GM18520 (cell line): ENCODE data around the gene C17orf58.
"Not testable (repeated sequence)": the region's sequence is repeated elsewhere in the genome, so short reads cannot be mapped to it uniquely, and the experiment has no call there.

Source experiments
- ATAC-seq: cut with Tn5 transposase; IDR thresholded peaks from one replicate; pipeline ENCODE4 v1.9.1; 2021; ENCODE audit not compliant: unreplicated experiment

Gene C17orf58

DNA sequence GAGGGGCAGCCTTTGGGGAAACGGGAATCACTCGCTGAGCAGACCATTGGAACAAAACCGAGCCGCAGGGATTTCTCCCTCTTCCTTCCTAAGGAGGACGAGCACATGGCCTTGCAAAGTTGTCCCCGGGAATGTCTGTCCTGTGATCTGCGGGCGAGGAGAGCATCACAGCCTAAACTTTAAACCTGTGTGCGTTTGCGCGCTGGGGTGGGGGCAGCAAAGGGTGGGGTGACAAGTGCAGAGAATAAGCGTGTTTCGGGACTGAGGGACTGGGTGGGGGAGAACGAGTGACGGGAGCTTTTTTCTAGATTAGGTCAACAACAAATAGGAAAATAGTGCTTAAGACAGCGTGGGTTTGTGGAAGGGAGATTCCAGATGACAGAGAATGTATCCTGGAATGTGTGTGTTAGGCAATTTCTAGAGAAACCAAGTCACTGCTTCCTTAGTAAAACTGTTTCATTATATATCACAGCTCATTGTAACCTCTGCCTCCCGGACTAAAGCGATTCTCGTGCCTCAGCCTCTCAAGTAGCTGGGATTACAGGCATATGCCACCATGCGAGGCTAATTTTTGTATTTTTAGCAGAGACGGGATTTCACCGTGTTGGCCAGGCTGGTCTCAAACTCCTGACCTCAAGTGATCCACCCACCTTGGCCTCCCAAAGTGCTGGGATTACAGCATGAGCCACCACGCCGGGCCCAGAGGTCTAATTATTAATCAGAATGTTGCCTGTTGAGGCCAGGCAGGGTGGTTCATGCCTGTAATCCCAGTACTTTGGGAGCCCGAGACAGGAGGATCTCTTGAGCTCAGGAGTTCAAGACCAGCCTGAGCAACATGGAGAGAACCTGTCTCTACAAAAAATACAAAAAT lies at the start of gene C17orf58:
C17orf58 (minus strand) TSS at position 169 of the 871 bp plus-strand sequence. CDS start 271 bp downstream, outside the sequence.
- ATAC-seq, result not testable (repeated sequence)

DNA sequence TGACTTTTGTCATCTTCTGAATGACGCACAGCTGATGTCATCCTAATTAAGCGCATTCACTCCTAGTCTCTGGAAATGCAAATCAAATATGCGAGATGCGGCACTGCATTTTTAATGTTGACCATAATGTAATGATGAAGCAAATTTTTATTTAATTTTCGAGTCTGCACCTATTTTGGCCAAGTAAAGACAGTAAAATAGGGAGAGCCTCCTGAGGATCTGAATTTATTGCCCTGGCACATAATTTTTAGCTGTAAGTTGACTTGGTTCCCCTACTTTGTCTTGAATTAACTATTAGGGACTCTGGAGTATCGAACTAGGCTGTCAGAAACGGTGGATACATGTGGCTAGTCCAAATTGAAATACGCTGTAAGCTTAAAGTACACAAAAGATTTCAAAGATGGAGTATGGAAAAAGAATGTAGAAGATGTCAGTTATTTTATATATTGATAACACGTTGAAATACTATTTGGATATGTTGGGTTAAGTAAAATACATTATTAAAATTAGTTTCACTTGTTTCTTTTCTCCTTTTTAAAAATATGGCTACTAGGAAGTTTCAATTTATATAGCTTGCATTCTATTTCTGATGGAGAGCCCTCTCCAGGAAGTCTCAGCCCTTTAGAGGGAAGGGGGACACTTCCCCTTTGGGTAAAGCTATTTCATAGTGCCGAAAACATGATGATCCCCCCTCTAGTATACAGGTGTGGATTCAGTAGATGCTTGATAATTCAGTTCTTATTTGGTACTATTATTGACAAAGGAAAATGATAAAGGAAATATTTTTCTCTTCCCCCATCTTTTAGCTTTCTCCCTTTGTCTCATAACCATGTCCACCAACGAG lies 40.3 kb upstream of the C17orf58 start:
- no peak for ATAC-seq

- ATAC-seq, result peak; percentile 79
Measured at GRCh38 chr17:68035523-68036303, 39.4 kb upstream of the C17orf58 start, which contains the start of gene KPNA2. Gene KPNA2, plus strand, starts transcription at chr17:68035735. Its CDS starts 1,398 bp downstream, at chr17:68037133.

DNA sequence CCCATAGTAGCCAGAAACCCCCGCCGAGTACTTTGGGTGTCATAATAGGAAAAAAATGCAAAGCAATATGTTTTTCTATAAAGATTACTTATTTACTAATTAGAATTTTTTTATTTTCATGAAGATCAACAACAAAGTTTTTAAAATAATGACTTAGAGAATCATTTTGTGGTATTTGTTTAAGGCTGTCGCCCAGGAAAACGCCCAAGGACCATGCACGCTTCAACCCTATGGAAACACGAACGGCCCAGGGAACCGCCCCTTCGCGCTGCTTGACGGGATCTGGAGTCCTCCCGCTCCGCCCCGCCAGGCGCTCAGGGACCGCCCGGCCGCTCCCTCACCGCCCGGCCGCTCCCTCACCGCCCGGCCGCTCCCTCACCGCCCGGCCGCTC lies 38.9 kb upstream of the C17orf58 start:
- peak; percentile 80 for ATAC-seq

DNA sequence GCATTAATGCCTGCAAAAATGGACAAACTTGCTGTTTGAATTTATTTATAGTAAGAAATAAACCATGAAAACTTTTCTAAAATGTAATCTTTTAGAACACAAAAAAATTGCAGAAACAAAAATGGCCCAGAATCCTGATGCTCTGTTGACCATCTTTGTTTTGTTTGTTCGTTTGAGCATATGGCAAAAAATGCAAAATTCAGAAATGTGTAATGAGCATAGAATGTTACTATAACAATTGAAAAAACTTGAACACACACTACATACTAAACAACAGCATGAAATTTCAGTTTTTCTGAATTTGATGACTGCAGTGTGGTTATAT lies 38.1 kb upstream of the C17orf58 start:
- ATAC-seq, result no peak

DNA sequence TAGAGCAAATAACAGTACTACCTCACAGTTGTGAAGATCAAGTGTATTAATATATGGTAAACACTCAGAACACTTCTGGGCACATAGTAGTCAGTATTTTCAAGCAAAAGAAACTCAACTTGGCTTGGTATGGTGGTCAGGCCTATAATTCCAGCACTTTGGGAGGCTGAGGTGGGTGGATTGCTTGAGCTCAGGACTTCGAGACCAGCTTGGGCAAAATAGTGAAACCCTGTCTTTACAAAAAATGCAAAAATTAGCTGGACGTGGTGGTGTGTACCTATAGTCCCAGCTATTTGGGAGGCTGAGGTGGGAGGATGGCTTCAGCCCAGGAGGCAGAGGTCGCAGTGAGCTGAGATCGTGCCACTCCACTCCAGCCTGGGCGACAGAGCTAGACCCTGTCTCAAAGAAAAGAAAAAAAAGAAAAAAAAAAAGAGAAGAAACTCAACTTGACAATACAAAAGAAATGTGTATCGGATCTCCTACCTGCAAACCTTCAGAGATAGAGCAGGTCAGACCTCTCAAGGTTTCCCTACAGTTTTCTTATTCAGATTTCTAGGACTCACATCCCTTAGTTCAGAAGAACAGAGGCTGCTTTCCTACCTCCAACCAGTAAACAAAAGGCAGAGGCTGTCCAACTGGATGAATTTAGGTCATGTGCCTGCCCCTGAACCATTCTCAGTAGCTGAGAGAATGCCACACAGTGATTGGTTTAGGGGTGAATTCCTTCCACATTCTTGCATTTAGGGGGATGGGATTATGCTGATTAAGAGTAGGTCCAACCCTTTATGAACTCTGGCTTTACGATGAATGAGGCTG lies 37.6 kb upstream of the C17orf58 start:
- ATAC-seq, result no peak

GRCh38 chr17:68029512-68030215 lies 33.4 kb upstream of the C17orf58 start:
- no peak for ATAC-seq

- not testable (repeated sequence) for ATAC-seq
Measured at GRCh38 chr17:68022547-68022946, 26.3 kb upstream of the C17orf58 start.

DNA sequence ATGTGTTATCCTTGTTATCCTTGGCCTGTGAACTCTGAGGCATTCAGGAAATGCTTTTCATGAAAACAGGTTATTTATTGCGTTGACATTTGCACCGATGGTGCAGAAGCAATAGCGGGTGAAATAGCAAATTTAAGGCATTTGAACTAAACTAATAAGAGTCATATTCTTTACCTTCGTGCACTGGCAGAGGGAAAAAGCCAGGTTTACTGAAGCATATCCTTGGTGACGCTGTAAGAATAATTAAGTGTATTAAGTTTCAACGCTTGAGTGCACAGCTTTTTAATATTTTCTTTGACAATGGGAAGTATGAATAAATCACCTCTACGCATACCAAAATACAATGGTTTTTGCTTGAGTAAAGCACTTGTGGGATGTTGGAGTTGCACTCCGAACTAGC lies 25.7 kb upstream of the C17orf58 start:
- ATAC-seq, result no peak

DNA sequence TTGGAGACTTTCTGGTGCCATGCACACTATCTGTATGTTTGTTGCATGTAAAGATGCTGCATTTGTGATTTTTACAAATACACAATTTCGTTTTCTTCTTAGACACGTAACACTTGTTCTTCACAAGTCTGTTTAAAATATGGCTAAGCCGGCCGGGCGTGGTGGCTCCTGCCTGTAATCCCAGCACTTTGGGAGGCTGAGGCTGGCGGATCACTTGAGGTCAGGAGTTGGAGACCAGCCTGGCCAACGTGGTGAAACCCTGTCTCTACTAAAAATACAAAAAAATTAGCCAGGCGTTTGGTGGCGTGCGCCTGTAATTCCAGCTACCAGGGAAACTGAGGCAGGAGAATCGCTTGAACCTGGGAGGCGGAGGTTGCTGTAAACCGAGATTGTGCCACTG lies 24.5 kb upstream of the C17orf58 start:
- not testable (repeated sequence) for ATAC-seq

GRCh38 chr17:68020409-68020756 lies 24.1 kb upstream of the C17orf58 start:
- no peak for ATAC-seq

- ATAC-seq, result peak; percentile 88
Measured at GRCh38 chr17:68019675-68020408, 23.6 kb upstream of the C17orf58 start.

- no peak for ATAC-seq
Measured at GRCh38 chr17:68019336-68019674, 23.0 kb upstream of the C17orf58 start.

DNA sequence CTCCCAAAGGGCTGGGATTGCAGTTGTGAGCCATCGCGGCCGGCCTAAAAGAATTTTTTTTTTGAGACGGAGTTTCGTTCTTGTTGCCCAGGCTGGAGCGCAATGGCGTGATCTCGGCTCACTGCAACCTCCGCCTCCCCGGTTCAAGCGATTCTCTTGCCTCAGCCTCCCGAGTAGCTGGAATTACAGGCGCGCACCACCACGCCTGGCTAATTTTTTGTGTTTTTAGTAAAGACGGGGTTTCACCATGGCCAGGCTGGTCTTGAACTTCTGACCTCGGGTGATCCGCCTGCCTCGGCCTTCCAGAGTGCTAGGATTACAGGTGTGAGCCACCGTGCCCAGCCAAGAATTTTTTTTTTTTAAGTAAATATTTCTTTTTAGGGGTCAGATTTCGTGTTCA lies 22.2 kb upstream of the C17orf58 start:
- ATAC-seq, result not testable (repeated sequence)

DNA sequence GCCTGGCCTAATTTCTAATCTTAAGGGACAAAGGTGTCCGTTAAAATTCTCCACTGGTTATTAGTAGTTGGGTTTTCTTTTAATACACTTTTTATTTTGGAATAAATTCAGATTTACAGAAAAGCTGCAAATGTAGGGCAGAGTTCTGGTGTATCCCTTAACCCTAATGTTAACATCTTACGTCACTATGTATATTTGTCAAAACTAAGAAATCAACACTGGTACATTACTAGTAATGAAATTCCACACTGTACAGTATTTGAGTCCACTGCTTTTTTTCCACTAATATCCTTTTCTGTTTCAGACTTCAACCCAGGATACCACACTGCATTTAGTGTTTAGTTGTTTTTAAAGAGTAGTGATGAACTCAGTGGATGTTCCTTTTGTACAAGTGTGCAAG lies 20.6 kb upstream of the C17orf58 start:
- no peak for ATAC-seq

DNA sequence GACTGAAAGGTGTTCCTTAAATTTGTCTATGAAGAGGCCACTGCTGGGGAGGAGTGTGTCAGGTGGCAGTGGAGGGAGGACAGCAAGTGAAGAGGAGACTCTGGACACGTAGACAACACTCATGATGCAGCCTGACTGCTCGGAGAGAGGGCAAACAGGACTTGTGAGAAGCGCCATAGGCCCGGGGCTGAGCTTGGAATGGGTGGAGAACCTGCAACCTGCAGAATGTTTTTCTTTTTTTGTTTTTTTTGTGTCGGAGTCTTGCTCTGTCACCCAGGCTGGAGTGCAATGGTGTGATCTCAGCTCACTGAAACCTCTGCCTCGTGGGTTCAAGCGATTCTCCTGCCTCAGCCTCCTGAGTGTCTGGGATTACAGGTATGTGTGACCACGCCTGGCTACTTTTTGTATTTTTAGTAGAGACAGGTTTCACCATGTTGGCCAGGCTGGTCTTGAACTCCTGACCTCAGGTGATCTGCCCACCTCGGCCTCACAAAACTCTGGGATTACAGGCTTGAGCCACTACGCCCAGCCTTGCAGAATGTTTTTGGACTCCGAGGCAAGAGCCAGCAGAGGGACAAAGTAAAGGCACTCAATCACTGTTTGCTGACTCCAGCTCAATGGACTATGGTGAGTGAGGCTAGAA lies 18.9 kb upstream of the C17orf58 start:
- no peak for ATAC-seq

GRCh38 chr17:68013385-68013784 lies 17.1 kb upstream of the C17orf58 start:
- ATAC-seq, result no peak

DNA sequence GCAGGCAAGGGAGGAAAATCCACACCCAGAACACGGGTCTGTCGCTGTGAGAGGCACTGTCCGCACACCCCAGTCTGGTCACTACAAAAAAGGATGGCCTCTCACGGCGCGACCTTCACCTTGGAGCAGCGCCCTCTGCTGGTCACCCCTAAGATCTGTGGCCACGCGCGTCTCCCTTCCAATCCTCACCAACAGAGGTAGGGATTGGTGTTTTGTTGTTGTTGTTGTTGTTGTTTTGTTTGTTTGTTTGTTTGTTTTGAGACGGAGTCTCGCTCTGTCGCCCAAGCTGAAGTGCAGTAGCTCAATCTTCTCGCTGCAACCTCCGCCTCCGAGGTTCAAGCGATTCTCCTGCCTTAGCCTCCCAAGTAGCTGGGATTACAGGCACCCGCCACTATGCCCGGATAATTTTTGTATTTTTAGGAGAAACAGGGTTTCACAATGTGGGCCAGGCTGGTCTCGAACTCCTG lies 15.0 kb upstream of the C17orf58 start:
- ATAC-seq, result no peak

- no peak for ATAC-seq
Measured at GRCh38 chr17:68006797-68007196, 10.5 kb upstream of the C17orf58 start.
